Omental fat pad (tissue), 4 donors: ENCODE data around the gene INSL6. TPM values are rescaled to one million over a fixed set of nuclear protein-coding genes. Genes with fewer than 3 reads are reported as not detected.

Source experiments
- ATAC-seq: fragments of 150-250 bp; one replicate; pipeline ENCODE4 v1.9.1; 2016; ENCODE audit warnings: mild to moderate bottlenecking, moderate library complexity; ENCODE audit not compliant: low FRiP score
- DNase-seq: peaks from one replicate; pipeline ENCODE4 v3.0.0-alpha.2; 2019; ENCODE audit warnings: low spot score
- CTCF ChIP-seq, 3 donors: fragments of 450-650 bp; IDR thresholded peaks; one replicate each; pipeline ENCODE4 v1.5.1; 2016 to 2017; ENCODE audit warnings: antibody characterized with exemption in 3 of 3, mild to moderate bottlenecking in 3 of 3, moderate library complexity in 2 of 3
- total RNA-seq, 4 donors: library from RNA; depleted of rRNA; stranded (reverse); fragments of >200 nt; gene quantifications; one replicate each; pipeline ENCODE4 v1.1.0, GENCODE V29; 2016

The INSL6 gene
- not detected for total RNA-seq

- TF ChIP-seq CTCF (IDR thresholded peaks at IDR 0.05), result no peak
- DNase-seq, result no peak
- no peak for ATAC-seq
Observed at GRCh38 chr9:5185220-5185840, at the start of gene INSL6. TSS of gene INSL6 (minus strand) at chr9:5185639. CDS start at chr9:5185602, 37 bp downstream.

DNA sequence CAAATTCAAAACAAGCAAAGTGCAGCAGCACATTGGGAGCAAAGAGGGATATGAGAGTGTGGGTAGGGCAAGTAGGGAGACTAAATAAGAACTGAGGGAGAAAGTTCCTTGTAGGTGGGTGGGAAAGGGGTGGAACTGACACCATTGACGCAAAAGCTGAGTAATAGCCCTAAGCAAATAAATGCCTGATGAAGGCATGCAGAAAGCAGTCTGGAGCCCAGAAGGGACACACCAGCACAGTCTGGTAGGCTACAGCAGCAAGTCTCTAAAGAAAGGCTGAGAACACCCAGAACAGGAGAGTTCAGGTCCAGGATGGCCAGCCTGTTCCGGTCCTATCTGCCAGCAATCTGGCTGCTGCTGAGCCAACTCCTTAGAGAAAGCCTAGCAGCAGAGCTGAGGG, 45.8 kb upstream of the INSL6 start, which contains the start of gene INSL4:
TSS of gene INSL4 (plus strand) at position 208 of the 400 bp plus-strand sequence. CDS start at position 313, 105 bp downstream.
- DNase-seq (no peak), ATAC-seq (no peak)
- TF ChIP-seq CTCF (IDR thresholded peaks at IDR 0.05), result no peak

GRCh38 chr9:5230554-5230953, 45.1 kb upstream of the INSL6 start:
- DNase-seq (no peak), ATAC-seq (no peak)
- no peak for TF ChIP-seq CTCF (IDR thresholded peaks at IDR 0.05)

DNA sequence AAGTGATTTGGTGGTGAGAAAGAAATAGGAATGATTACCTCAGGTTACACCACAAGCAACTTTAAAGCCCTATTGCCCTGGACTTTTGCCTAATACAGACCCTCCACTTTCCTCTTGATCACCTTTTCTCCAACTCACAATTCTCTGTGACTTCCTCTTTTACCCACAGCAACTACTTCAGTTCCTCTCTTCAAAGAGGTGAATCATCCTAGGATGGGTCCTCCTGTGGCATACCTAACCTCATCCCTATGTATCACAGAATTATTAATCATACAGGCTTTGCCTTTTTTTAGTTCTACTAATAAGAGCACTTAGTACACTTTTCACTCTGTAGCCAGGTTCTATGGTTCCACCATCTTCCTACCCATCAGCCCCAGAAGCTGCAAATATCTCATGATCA, 19.6 kb upstream of the INSL6 start:
- DNase-seq (no peak), ATAC-seq (no peak)
- TF ChIP-seq CTCF (IDR thresholded peaks at IDR 0.05), result no peak

DNA sequence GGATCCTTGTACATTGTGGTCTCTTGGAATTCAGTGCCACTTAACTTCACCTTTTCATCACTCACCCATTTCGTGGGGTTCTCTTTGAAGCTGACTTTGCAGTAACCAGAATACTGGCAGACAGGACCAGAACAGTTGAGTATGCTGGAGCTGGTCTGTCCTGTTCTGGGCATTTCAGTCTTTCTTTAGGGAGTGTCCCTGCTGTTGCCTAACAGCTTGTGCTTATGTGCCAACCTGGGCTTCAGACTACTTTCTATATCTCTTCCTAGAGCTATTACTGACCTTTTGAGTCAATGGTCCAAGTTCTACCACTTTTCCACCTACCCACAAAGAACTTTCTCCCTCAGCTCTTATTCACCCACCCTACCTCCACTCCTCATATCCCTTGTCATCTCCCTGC, 10.0 kb upstream of the INSL6 start:
- TF ChIP-seq CTCF (IDR thresholded peaks at IDR 0.05), result no peak
- DNase-seq (no peak), ATAC-seq (no peak)

- ATAC-seq (no peak), DNase-seq (no peak)
- TF ChIP-seq CTCF (IDR thresholded peaks at IDR 0.05), result no peak
Observed at GRCh38 chr9:5193345-5193744, 7.9 kb upstream of the INSL6 start.

DNA sequence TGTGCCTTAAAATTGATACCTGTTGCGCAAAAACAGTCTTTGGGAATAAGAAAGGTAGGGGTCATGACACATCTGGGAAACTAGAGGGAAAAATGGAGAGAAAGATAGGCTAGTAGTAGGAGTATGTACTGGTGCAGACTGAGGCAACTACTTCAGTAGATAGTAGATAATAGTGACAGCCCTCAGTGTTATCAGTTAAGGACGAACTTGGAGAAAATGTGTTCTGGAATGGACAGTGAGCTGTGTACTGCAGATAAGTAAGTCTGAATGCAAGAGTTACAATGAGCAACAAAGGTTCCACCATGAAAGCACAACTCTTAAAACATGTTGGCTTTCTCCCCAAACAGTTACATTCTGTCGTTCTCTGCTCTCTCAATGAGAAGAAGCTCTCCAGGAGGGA, 6.5 kb upstream of the INSL6 start:
- TF ChIP-seq CTCF (IDR thresholded peaks at IDR 0.05), result no peak
- DNase-seq, result no peak
- ATAC-seq, result no peak
